GM12892 (cell line): ENCODE results near the gene RPS6KA2.

Experiments used
- POLR2A ChIP-seq: IDR thresholded peaks from 2 replicates; pipeline ENCODE4 v1.6.1; 2011; ENCODE audit warnings: low read depth, low read length, control low read depth
- POLR2AphosphoS5 ChIP-seq: IDR thresholded peaks from 2 replicates; pipeline ENCODE4 v1.6.1; 2011; ENCODE audit warnings: low read depth, low read length, control low read depth
- TAF1 ChIP-seq: IDR thresholded peaks from 2 replicates; pipeline ENCODE4 v1.6.1; 2011; ENCODE audit warnings: low read depth, mild to moderate bottlenecking, control low read depth, low read length, borderline replicate concordance

DNA sequence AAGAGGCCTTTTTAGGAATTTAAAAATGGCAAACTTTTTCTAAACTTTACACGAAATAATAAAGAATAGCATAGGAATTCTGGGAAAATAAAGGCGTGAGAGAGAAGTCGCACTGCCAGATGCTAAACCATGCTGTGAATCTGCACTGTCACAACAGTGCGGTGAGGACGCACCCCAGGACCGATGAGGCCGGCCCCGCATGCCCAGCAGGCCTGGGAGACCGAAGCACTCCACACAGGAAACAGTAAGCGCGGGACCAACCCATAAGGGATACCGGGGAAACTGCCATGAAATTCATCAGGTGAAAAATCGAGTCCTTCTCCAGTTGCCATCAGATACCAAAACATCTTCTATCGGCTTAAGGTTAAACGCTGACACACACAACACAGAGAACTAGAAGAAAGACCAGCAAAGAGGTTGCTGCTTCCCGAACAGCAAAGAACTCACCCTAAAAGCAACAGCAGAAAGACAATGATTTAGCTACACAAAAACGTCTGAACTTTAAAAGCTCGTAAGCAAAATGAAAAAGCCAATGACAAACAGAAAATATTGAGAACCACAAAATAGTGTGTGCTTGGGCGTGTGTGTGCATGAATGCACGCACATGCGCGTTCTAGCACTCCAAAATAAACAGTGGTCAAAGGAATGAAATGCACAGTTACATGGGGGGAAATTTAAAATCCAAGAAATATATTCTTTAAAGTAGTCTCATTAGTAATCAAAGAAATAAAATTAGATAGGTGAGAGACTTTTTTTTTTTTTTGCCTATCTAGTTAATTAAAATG is 55.9 kb downstream of the RPS6KA2 start:
- no peak for TF ChIP-seq POLR2A
- no peak for TF ChIP-seq POLR2AphosphoS5
- no peak for TF ChIP-seq TAF1
